Activated gamma-delta T cell treated with anti-CD3 and anti-CD28 coated beads, Interleukin-2, amount 50 U/mL, for 16 hours (primary cell): ENCODE data around the gene SIAH1.
A peak's percentile ranks its signal among the peaks of the same experiment; 100 is the strongest.
"Not testable (repeated sequence)": the region's sequence is repeated elsewhere in the genome, so short reads cannot be mapped to it uniquely, and the experiment has no call there.

Experiments
- DNase-seq: peaks from one replicate; pipeline ENCODE4 v3.0.0-alpha.2; 2020; ENCODE audit warnings: low read depth

SIAH1 gene

DNA sequence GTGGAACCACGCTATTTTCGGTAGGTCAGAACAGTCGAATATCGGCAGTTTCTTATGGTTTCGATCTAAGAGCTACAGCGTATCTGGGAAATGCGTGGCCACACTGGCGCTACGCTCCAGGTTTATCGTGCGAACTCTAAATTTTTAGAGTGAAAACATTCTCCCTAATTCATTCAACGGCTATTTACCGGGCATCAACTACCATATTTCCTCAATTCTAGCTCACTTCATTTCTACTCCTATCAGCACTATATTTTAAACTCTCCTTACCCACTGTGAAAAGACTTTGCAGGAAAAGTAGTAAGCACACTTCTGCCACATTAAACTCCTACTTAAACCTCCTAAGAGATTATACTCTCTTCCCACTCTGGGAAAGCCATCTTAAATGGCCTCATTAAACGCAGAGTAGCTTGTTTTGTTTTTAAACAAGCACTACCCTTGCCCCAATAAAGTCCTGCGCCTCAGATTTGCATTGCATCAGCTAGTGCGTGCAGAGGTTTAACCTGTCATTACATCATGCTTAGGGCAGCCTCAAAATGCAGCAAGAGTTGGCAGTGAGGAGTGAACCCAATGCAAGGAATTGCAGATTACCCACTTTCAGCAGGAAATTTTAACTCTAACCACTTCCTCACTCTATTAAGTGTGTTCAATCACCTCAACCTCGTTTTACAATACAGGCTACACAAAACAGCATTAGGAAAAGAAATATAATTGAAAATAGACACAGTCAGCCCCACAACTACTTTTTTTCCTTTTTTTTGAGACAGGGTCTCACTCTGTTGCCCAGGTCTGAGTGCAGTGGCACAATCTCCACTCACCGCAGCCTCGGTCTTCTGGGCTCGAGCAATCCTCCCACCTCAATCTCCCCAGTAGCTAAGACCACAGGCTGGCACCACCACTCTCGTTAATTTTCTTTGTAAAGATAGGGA is 18.8 kb downstream of the SIAH1 start:
- peak; percentile 29 for DNase-seq

DNA sequence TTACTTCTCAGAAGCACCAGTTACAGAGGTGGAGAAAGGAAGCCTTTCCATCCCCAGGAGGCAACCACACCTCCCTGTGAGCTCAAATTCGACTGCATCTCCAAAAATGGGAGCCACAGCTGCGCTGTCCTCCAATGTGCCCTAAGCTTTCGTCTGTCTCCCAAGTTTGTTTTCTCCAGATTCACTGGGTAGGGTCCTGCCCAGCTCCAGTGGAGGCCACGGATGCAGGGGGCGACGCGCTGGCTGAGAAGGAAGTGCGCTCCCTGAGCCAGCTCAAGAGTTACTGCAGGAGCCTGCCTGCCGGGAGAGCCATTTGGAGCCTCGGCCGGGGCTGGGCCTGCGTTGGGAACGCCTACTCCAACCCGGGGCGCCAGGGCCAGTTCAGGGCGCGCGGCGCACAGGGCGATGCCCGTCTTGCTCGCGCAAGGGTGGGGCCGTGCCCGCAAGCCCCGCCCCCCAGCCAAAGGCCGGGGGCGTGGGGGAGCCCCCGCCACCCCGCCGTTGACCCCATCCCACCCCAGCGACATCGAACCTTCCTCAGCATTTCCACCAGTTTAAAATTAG is 19.5 kb downstream of the SIAH1 start:
- peak; percentile 55 for DNase-seq

DNA sequence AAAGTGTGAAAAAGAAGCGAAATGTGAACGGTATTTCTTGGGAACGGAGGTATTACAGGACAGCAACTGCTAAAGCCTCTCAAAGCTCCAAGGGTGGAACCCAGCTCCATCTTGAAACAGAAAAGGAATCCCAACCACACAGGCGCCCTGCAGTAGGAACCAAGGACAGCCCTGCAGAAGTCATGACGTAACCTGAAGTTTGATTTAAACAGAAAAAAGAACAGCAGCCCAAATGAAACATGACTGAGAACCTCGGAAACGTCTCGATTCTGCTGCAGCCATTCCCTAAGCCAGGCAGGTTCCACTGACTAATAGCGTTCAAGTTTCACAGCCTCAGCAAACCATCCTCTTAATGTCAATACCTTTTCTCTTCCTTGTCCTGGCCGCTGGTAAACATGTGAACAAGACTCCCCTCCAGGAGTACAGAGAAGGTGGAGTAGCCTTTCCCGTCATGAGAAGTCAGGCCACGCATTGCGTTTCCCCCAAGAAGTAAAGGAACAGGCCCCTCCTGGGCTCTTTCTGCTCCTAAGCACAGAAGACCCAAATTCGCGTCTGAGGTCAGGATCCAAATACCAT is 20.1 kb downstream of the SIAH1 start:
- no peak for DNase-seq

DNA sequence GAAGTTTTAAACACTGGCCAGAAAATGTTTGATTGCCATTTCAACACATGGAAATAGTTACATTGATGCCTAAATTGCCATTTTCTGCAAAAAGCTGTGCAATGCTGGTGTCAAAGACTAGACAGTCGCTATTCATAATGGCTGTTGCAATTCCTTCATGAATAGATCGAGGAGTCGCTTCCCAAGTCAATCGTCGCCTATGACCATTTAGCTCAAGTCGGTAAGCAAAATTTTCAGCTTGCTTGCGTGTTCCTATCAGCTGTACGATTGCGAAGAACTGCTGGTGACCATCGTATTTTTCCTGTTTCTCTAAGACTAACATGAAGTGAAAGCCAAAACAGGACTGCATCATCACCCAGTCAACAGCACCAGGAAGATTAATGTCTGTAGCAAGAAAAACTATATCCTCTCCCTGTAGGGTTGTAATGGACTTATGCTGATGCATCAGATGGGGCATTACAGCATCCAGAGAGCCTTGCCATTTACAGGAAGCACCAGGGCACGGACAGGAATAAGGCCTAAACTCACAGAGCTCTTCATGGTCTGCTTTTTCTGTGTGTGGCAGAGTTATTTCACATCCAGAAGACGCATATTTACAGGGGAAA is 23.6 kb downstream of the SIAH1 start:
- no peak for DNase-seq

DNA sequence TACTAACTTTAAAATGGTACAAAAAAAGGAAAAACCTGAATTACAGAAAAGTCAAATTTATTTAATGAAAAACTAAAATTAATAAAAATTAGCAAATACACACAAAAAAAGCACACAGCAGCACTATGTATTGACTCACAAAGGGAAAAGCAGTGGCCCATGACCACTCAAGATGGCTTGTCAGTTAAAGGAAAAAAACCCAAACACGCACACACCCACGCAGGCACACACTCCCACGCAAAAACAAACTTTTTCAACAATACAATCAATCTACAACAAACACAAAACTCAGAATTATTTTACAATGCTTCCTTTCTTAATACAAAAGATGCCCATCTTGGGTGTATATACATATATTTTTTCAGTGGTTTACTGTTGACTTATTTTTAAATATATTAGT is 24.2 kb downstream of the SIAH1 start:
- no peak for DNase-seq

DNA sequence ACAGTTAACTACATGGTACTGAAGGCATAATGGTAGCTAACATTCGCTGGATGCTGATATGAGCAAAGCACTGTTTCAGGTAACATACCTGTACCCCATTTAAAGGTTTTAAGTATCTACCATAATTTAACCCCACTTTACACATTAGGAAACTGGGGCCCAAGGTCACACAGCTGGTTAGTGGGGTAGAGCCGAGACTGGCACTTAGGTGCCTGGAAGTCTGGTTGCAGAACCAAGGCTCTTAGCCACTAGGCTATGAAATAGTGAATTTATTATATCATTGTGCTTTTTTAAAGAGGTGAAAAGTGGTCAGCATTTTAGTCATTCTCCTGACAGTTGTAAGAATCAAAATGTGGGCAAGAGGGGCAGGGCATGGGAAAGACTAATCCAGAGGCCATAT is 25.2 kb downstream of the SIAH1 start:
- no peak for DNase-seq

DNA sequence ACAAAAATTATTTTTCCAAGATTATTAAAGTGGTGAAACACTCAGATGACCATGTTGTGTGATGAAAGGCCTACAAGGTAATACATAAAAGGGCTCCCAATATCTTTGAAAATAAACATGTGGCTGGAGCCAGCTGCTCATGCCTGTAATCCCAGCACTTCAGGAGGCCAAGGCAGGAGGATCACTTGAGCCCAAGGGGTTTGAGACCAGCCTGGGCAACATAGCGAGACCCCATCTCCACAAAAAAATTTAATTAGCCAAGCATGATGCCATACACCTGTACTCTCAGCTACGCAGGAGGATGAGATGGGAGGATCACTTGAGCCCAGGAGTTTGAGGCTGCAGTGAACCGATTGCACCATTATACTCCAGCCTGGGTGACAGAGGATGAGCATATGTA is 26.8 kb downstream of the SIAH1 start:
- no peak for DNase-seq

DNA sequence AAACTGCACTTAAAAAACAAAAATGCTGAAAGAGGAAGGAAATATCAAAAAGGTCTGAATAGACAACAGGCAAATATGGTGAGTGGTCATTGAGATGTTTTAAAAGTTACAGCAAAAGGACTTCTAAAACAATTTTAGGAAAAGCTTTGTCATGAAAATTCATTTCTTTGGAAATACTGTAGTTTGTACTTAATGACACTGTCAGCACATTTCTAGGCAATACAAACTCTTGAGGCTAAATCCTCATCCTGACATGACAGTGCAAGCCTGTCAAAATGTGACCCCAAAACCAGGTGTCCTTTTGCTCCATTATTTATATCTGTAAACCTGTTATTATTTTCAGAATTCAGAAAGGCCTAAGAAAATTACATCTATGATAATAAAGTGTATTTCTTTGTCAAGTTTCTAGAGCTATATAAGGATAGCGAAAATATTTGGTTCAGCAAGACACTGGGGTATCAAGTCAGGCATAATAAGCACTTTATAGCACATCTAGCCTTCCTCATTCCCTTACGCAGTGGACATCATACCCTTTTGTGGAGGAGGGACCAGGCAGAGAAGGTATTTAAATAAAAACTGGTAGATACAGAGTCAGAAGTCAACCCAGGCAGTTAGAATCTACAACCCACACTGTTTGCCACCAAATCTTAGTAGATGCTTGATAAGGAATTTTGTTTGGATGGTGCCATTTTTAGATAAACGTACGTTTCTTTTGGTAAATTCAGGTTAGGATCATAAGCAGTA is 28.4 kb downstream of the SIAH1 start:
- no peak for DNase-seq

DNA sequence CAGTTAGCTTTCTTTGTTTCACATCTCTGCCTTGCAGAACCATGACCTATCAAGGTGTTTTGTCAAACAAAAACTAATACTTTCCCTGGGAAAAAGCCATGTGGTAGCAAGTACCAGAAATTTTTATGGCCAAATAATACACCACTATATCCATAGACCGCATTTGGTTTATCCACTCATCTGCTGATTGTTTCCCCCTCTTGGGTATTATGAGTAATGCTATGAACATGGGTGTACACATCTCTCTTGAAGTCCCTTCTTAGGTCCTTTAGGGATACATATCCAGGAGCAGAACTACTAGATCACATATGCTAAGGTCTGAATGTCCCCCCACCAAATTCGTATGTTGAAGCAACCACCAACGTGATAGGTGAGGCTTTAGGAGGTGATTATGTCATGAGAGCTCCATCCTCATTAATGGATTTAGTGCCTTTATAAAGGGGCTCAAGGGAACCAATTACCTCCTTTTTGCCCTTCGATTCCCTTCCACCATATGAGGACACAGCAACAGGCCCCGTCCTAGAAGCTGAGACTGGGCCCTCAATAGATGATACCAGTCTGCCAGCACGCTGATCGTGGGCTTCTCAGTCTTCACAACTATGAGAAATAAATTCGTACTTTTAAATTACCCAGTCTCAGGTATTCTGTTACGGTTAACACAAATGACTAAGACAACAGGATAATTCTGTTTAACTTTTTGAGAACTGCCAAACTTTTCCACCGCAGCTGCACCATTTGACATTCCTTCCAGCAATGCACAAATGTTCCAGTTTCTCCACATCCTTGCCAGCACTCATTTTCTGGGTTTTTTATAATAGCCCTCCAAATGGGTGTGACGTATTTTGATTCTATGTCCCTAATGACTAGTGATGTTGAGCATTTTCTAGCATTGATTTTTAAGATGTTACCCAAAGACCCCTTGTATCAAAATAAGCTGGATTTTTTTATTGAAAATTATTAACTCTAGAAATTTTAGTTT is 30.0 kb downstream of the SIAH1 start:
- no peak for DNase-seq

DNA sequence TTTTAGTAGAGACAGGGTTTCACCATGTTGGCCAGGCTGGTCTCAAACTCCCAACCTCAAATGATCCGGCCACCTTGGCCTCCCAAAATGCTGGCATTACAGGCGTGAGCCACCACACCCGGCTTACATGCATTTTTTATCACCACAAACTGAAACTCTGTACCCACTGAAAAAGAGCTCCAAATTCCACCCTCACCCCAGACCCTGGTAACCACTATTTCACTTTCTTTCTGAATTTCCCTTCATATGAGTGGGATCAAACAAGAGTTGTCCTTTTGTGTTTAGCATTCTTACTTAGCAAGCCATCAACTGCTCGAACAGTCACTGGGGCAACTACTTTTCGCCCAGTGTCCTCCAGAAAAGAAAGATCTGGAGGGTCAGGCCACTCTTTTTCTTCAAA is 30.8 kb downstream of the SIAH1 start:
- not testable (repeated sequence) for DNase-seq

DNA sequence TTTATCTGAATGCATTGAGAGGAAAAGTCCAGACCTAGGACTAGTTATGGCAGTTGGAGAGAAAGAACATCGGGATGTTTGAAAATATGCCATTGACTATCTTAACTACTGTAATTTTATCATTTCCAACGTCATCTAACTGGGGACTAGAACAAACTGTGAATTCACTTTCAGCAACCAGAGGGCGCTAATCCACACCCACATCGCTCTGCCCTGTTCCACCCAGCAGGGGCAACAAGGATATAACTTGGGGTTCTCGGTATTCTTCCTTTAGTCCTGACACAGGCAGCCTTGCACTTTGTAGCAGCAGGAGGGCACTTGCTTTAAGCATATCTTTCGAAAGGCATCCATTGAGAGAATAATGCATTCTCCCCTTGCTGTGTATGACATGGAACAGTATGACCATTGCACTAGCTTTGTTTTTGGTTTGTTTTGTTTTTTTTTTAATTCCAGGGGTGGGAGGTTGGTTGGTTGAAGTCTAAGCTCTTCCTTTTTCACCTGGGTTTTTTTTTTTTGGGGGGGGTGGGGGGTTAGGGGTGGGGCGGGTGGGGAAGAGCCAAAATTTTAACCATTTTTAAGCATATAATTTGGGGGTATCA is 31.5 kb downstream of the SIAH1 start:
- peak; percentile 44 for DNase-seq

DNA sequence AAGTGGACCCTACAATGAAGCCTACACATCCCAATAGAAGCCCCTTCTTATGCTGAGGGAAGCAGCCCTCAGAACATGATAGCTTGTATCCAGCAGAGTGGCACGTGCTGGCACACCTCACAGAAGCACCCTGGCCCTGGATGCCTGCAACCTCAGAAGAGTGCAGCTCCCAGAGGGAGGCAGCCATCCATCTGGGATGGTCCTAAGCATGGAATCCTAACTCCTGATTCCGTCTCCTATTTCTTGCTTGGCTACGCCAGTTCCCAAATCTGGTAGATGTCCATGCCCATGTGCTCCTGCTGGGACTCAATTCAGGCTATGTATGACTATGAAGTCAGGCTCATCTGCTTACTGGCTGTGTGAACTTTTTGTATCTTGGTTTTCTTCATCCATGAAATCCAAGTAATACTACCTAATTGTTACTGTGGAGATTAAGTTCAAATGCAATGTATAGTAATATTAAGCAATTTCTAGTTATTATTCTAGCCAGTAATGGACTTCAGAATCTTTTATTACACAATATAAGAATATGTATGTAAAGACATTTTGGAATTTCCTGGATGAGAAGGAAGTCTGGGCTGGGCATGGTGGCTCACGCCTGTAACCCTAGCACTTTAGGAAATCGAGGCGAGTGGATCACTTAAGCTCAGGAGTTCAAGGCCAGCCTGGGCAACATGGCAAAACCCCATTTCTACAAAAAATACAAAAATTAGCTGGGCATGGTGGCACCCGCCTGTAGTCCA is 32.4 kb downstream of the SIAH1 start:
- DNase-seq, result no peak

DNA sequence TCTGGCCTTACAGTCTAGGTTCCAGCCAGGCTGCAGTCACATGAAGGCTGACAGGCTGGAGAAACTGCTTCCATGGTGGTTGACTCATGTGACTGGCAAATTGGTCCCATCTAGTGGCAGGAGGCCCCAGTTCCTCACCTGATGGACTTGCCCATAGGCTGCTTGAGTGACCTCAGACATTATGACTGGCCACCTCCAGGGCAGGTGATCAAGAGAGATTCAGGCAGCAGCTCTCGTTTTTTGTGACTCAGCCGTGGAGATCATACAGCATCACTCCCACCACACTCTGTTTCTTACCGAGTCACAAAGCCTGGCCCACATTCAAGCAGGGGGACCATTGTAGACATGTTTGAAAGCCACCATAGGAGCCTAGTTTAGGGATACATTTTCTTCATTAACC is 34.5 kb downstream of the SIAH1 start:
- DNase-seq, result no peak

DNA sequence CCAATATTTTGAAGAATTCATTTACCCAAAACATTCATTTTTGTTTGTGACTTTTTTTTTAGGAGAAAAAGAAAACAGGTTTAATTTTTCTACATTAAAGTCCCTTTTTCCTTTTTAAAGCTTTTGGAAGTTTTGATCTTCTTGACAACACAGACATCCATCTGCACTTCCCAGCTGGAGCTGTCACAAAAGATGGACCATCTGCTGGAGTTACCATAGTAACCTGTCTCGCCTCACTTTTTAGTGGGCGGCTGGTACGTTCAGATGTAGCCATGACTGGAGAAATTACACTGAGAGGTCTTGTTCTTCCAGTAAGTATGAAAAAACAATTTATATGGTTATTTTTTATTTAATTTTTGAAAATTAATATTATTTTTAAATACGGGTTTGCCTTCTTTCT is 37.2 kb downstream of the SIAH1 start:
- DNase-seq, result no peak

DNA sequence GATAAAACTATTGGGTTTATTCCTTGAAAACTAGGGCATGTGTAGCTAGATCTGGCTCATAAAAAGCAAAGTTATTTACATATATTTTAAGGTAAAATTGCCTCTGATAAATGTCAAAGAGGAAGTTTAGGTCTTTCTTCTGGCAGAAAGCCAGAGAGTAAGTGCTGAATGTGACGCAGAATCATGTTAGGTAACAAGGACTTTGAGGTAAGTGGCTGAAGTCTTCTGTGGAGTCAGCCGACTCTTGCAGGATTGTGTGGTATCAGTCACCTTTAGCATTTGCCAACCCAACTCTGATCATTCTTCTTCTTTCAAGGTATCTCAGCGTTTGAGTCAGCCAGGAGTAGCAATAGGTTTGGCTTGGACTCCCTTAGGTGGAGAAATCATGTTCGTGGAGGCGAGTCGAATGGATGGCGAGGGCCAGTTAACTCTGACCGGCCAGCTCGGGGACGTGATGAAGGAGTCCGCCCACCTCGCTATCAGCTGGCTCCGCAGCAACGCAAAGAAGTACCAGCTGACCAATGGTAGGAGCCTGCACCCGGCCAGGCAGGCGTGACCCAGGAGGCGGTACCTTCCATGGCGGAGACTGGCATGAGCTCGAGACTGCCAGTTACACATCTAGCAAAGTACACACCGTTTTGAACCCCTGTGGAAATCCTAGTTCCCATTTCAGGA is 37.9 kb downstream of the SIAH1 start:
- DNase-seq, result no peak

DNA sequence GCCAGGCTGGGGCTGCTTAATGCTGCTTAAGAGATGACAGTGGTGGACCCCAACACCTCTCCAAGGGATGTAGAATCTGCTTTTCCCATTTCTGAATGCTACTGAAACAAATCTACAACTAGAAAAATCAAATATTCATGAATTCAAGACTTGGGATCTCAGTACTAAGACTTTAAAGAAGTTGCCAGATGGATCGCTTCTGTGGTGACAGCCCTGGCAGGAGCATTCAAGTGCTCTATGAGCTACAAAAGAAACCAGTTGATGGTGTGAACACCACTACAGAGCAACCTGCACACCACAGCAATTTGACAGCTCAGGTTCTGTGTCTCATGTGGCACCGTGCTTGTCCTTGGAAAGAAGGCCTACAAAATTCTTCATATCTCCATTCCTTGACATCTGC is 42.6 kb downstream of the SIAH1 start:
- no peak for DNase-seq

DNA sequence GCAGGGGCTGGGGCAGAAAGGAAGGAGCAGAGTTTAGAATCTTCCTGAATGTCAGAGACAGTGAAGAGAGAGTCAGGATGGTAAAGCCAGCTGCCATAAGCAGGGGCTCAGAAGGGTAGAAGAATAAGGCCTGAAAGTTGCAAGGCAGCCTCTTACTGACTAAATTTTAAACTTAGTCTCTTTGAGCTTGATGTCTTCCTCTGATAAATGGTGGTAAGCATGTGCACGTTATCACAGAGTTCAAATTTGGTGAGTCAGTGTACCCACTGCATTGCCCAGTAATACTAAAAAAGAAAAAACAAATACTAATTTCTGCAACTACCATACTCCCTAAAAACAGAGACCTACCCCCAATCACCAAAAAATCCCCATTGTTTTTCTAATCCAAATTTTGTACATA is 45.2 kb downstream of the SIAH1 start:
- DNase-seq, result no peak

DNA sequence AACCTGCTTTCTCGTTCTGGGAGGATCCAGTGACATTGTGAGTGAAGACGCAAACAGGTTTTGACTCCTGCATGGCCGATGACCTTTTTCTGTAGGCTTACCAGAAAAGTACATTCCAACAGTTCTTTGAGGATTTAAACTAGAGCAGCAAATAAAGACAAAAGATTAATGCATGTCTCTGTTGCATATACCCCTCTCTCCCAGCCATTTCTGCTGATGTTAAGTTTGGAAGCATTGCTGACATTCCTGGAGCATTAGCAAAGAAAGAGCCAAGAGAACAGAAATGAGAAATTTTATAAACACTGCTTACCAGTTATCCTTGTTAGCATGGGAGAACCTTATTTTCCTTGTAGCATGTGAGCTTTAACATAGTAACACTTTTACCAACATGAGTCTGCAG is 49.3 kb downstream of the SIAH1 start:
- no peak for DNase-seq

DNA sequence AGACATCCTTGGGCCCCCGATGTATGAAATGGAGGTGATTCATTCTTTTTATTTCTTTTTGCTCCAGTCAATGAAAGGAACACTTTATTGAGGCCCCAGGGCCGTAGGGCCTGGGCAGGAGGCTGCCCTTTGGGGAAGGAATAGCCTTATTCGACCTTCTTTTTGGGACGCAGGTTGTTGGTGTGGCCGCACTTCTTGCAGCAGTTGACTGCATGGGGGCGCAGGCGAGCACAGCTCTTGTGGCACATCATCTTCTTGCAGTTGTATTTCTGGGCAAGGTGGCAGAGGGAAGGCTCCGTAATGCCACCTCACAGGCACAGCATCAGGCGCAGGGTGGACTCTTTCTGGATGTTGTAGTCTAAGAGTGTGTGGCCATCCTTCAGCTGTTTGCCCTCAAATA is 50.9 kb downstream of the SIAH1 start:
- DNase-seq, result no peak
